ENCODE measurements around the gene TBC1D7.

Gene TBC1D7

GRCh38 chr6:13289789-13290318 is 38.5 kb downstream of the TBC1D7 start:
- no peak for DNase-seq

GRCh38 chr6:13288969-13289391 is 39.4 kb downstream of the TBC1D7 start:
- DNase-seq, result no peak

- no peak for DNase-seq
These were observed 39.9 kb downstream of the TBC1D7 start for GRCh38 chr6:13288481-13288880.

GRCh38 chr6:13287104-13287503 is 41.2 kb downstream of the TBC1D7 start:
- no peak for DNase-seq

GRCh38 chr6:13286181-13286580 is 42.2 kb downstream of the TBC1D7 start:
- DNase-seq, result no peak

- no peak for DNase-seq
These were observed 42.6 kb downstream of the TBC1D7 start for GRCh38 chr6:13285705-13286104.

GRCh38 chr6:13284646-13285045 is 43.7 kb downstream of the TBC1D7 start:
- no peak for DNase-seq

- no peak for DNase-seq
These were observed 45.0 kb downstream of the TBC1D7 start for GRCh38 chr6:13283331-13283730.

GRCh38 chr6:13282393-13283069 is 45.8 kb downstream of the TBC1D7 start:
- no peak for DNase-seq

- DNase-seq, result no peak
These were observed 46.7 kb downstream of the TBC1D7 start for GRCh38 chr6:13281686-13282085.

- no peak for DNase-seq
These were observed 48.1 kb downstream of the TBC1D7 start for GRCh38 chr6:13280254-13280653.

- no peak for DNase-seq
These were observed 49.3 kb downstream of the TBC1D7 start for GRCh38 chr6:13278991-13279390.

- DNase-seq, result no peak
These were observed 50.2 kb downstream of the TBC1D7 start for GRCh38 chr6:13278164-13278563.

- DNase-seq, result no peak
These were observed 51.1 kb downstream of the TBC1D7 start for GRCh38 chr6:13277231-13277630.

GRCh38 chr6:13275435-13275989 is 52.8 kb downstream of the TBC1D7 start:
- DNase-seq, result no peak

- DNase-seq, result no peak
These were observed 53.5 kb downstream of the TBC1D7 start for GRCh38 chr6:13274707-13275434.

- DNase-seq, result no peak
These were observed 54.2 kb downstream of the TBC1D7 start for GRCh38 chr6:13273931-13274706.

- no peak for DNase-seq
These were observed 55.0 kb downstream of the TBC1D7 start for GRCh38 chr6:13273202-13273930.

- DNase-seq, result no peak
These were observed 55.9 kb downstream of the TBC1D7 start for GRCh38 chr6:13272131-13273046.

GRCh38 chr6:13268913-13269518 is 59.3 kb downstream of the TBC1D7 start:
- peak in 1 of 2 experiments; percentile 10 for DNase-seq

- DNase-seq, result no peak
These were observed 61.1 kb downstream of the TBC1D7 start for GRCh38 chr6:13267142-13267651.
